ENCODE results near the gene MAGI3.

Gene MAGI3

GRCh38 chr1:113394863-113395259 lies 4.5 kb downstream of the MAGI3 start:
- TF ChIP-seq CTCF (IDR thresholded peaks at IDR 0.05; ENCODE audit: control extremely low read depth, extremely low read depth, low read depth, missing control alignments): no peak
- no peak for DNase-seq (ENCODE audit: extremely low spot score)
- ChIA-PET CTCF (interaction anchor here (1.5 kb wide), 1 partner anchor 13 kb away, joined by 3 read pairs; no protein-coding TSS in a partner anchor), POLR2A (no interaction called here)

- ChIA-PET CTCF (no interaction called here), POLR2A (no interaction called here)
- TF ChIP-seq CTCF (IDR thresholded peaks at IDR 0.05; ENCODE audit: control extremely low read depth, extremely low read depth, low read depth, missing control alignments): no peak
- no peak for DNase-seq (ENCODE audit: extremely low spot score)
Measured at GRCh38 chr1:113396102-113396501, 5.8 kb downstream of the MAGI3 start.

- no peak for DNase-seq (ENCODE audit: extremely low spot score)
- POLR2A ChIA-PET: no interaction called here
- TF ChIP-seq CTCF (IDR thresholded peaks at IDR 0.05; ENCODE audit: control extremely low read depth, extremely low read depth, low read depth, missing control alignments): no peak
- CTCF ChIA-PET: interaction anchor here (0.8 kb wide), 1 partner anchor 9 kb away, joined by 3 read pairs; no protein-coding TSS in a partner anchor
Measured at GRCh38 chr1:113396585-113396984, 6.3 kb downstream of the MAGI3 start.

GRCh38 chr1:113399062-113399583 lies 8.8 kb downstream of the MAGI3 start:
- TF ChIP-seq CTCF (IDR thresholded peaks at IDR 0.05; ENCODE audit: control extremely low read depth, extremely low read depth, low read depth, missing control alignments): no peak
- no peak for DNase-seq (ENCODE audit: extremely low spot score)
- CTCF ChIA-PET: no interaction called here
- POLR2A ChIA-PET: no interaction called here

GRCh38 chr1:113401067-113401466 lies 10.8 kb downstream of the MAGI3 start:
- TF ChIP-seq CTCF (IDR thresholded peaks at IDR 0.05; ENCODE audit: control extremely low read depth, extremely low read depth, low read depth, missing control alignments): no peak
- ChIA-PET POLR2A (no interaction called here), CTCF (no interaction called here)
- DNase-seq (ENCODE audit: extremely low spot score): no peak

GRCh38 chr1:113401728-113402127 lies 11.4 kb downstream of the MAGI3 start:
- no peak for TF ChIP-seq CTCF (IDR thresholded peaks at IDR 0.05; ENCODE audit: control extremely low read depth, extremely low read depth, low read depth, missing control alignments)
- ChIA-PET CTCF (no interaction called here), POLR2A (no interaction called here)
- no peak for DNase-seq (ENCODE audit: extremely low spot score)

GRCh38 chr1:113403065-113403464 lies 12.8 kb downstream of the MAGI3 start:
- no peak for TF ChIP-seq CTCF (IDR thresholded peaks at IDR 0.05; ENCODE audit: control extremely low read depth, extremely low read depth, low read depth, missing control alignments)
- ChIA-PET CTCF (interaction anchor here (1.5 to 2.8 kb wide), 3 partner anchors 10 to 18 kb away, joined by 5 to 9 read pairs (median 5); no protein-coding TSS in a partner anchor), POLR2A (no interaction called here)
- no peak for DNase-seq (ENCODE audit: extremely low spot score)

All from GM10248 (cell line).